SH-SY5Y (cell line): ENCODE measurements around the gene MRGPRF.
A peak's percentile ranks its signal among the peaks of the same experiment; 100 is the strongest.

ENCODE experiments used
- GATA2 ChIP-seq: IDR thresholded peaks from 2 replicates; pipeline ENCODE4 v1.6.1; 2011; ENCODE audit warnings: mild to moderate bottlenecking, low read depth, low read length
- GATA3 ChIP-seq: IDR thresholded peaks from 2 replicates; pipeline ENCODE4 v1.6.1; 2011; ENCODE audit warnings: low read depth, mild to moderate bottlenecking, low read length, moderate library complexity

- TF ChIP-seq GATA2 (peak; percentile 79), GATA3 (no peak; the same call in 1 of the 2 replicates)
Observed at GRCh38 chr11:68998390-68998911, 14.6 kb downstream of the MRGPRF start.
